SK-N-SH (cell line): ENCODE data around the gene ABR. TPM values are rescaled to one million over a fixed set of nuclear protein-coding genes. Genes with fewer than 3 reads are reported as not detected.
"Not testable (repeated sequence)": the region's sequence is repeated elsewhere in the genome, so short reads cannot be mapped to it uniquely, and the experiment has no call there.

Experiments
- CTCF ChIA-PET: fragments of 300-600, 350-600 bp; formaldehyde crosslinking; extraction: SDS; loops from one replicate; lab custom pipeline; 2021; lab: Yijun Ruan, JAX
- POLR2A ChIA-PET: fragments of 350-600 bp; sonication (Branson Sonifier 250); formaldehyde crosslinking; extraction: SDS; loops from one replicate; lab custom pipeline; 2020; ENCODE audit warnings: antibody characterized with exemption, inconsistent platforms; lab: Yijun Ruan, JAX
- DNase-seq: peaks from one replicate; pipeline ENCODE4 v3.0.0; 2012
- H2AFZ ChIP-seq: fragments of 200-600 bp; sonication (generic); 2 replicates; pipeline ENCODE4 v1.8.1; 2016; ENCODE audit warnings: antibody characterized with exemption, mild to moderate bottlenecking, low read depth
- H3F3A ChIP-seq: fragments of 200-600 bp; sonication (generic); replicated peaks from 2 replicates; pipeline ENCODE3; 2016; ENCODE audit warnings: antibody characterized with exemption, mild to moderate bottlenecking; ENCODE audit not compliant: insufficient read depth
- H3K27ac ChIP-seq, 2 experiments: fragments of 200-500 bp in 1 of 2; fragments of 200-600 bp in 1 of 2; sonication (Bioruptor generic) in 1 of 2; sonication (generic), shearing (Covaris generic) in 1 of 2; 2 replicates each; pipeline versions ENCODE4 v1.5.1 to v1.6.1; 2014 to 2016; ENCODE audit warnings: low read depth in 2 of 2, inconsistent platforms in 1 of 2, low read length in 1 of 2, mild to moderate bottlenecking in 1 of 2, mixed read lengths in 1 of 2
- H3K27me3 ChIP-seq: fragments of 200-600 bp; sonication (generic), shearing (Covaris generic); 2 replicates; pipeline ENCODE4 v1.6.1; 2016; ENCODE audit warnings: mixed run types; ENCODE audit not compliant: insufficient read depth
- H3K36me3 ChIP-seq, 2 experiments: fragments of 200-500 bp in 1 of 2; fragments of 200-600 bp in 1 of 2; sonication (Bioruptor generic) in 1 of 2; sonication (generic) in 1 of 2; replicated peaks in 1 of 2; 2 replicates each; pipeline versions ENCODE3 to v1.5.1; 2014 to 2016; ENCODE audit warnings: low read length in 1 of 2, mild to moderate bottlenecking in 1 of 2; ENCODE audit not compliant: insufficient read depth in 2 of 2, control insufficient read depth in 1 of 2
- H3K4me1 ChIP-seq, 2 experiments: fragments of 200-500 bp in 1 of 2; fragments of 200-600 bp in 1 of 2; sonication (Bioruptor generic) in 1 of 2; sonication (generic), shearing (Covaris generic) in 1 of 2; 2 replicates each; pipeline versions ENCODE4 v1.5.1 to v1.6.1; 2014 to 2016; ENCODE audit warnings: low read depth in 1 of 2, low read length in 1 of 2, mixed run types in 1 of 2; ENCODE audit not compliant: insufficient read depth in 2 of 2, control insufficient read depth in 1 of 2
- H3K4me2 ChIP-seq: fragments of 200-600 bp; sonication (generic), shearing (Covaris generic); 2 replicates; pipeline ENCODE4 v1.6.1; 2017; ENCODE audit warnings: mixed run types
- H3K4me3 ChIP-seq, 2 experiments: fragments of 200-500 bp in 1 of 2; fragments of 200-600 bp in 1 of 2; sonication (Bioruptor generic) in 1 of 2; sonication (generic), shearing (Covaris generic) in 1 of 2; 2 replicates each; pipeline versions ENCODE4 v1.5.1 to v1.8.1; 2014 to 2016; ENCODE audit warnings: low read depth in 2 of 2, inconsistent platforms in 1 of 2, low read length in 1 of 2, mild to moderate bottlenecking in 1 of 2, mixed read lengths in 1 of 2, moderate library complexity in 1 of 2
- H3K79me2 ChIP-seq: fragments of 200-600 bp; sonication (generic); 2 replicates; pipeline ENCODE4 v1.8.1; 2017; ENCODE audit warnings: mild to moderate bottlenecking; ENCODE audit not compliant: insufficient read depth
- H3K9ac ChIP-seq: fragments of 200-600 bp; sonication (generic); 2 replicates; pipeline ENCODE4 v1.6.1; 2017; ENCODE audit warnings: mixed run types
- H3K9me2 ChIP-seq: fragments of 200-600 bp; sonication (generic); 2 replicates; pipeline ENCODE4 v1.6.1; 2017; ENCODE audit warnings: mixed run types
- H3K9me3 ChIP-seq: fragments of 200-600 bp; sonication (generic); 2 replicates; pipeline ENCODE4 v1.6.1; 2017; ENCODE audit warnings: mixed run types, mild to moderate bottlenecking, moderate library complexity
- H4K20me1 ChIP-seq: fragments of 200-600 bp; sonication (generic); 2 replicates; pipeline ENCODE4 v1.6.1; 2017; ENCODE audit warnings: mild to moderate bottlenecking, mixed run types; ENCODE audit not compliant: insufficient read depth
- CHD2 ChIP-seq: fragments of 150-350 bp; IDR thresholded peaks from 2 replicates; pipeline ENCODE4 v1.6.1; 2018; ENCODE audit warnings: low read length; ENCODE audit not compliant: partially characterized antibody
- EZH2phosphoT487 ChIP-seq: fragments of 200-600 bp; sonication (generic); IDR thresholded peaks from 2 replicates; pipeline ENCODE4 v1.6.1; 2017; ENCODE audit warnings: low read depth, mixed run types, mild to moderate bottlenecking, antibody characterized with exemption, moderate library complexity, borderline replicate concordance
- FOSL2 ChIP-seq: IDR thresholded peaks from 2 replicates; pipeline ENCODE4 v1.4.0; 2012; ENCODE audit warnings: low read depth, mild to moderate bottlenecking, moderate library complexity, borderline replicate concordance
- FOXM1 ChIP-seq: IDR thresholded peaks from 2 replicates; pipeline ENCODE4 v1.4.0; 2012; ENCODE audit warnings: low read depth, mild to moderate bottlenecking
- GABPA ChIP-seq: IDR thresholded peaks from 2 replicates; pipeline ENCODE4 v1.4.0; 2012; ENCODE audit warnings: low read depth, mild to moderate bottlenecking
- MAX ChIP-seq: IDR thresholded peaks from 2 replicates; pipeline ENCODE4 v1.4.0; 2012; ENCODE audit warnings: low read depth
- NFIC ChIP-seq: IDR thresholded peaks from 2 replicates; pipeline ENCODE4 v1.4.0; 2012; ENCODE audit warnings: borderline replicate concordance
- POLR2AphosphoS5 ChIP-seq: IDR thresholded peaks from 2 replicates; pipeline ENCODE4 v1.6.1; 2012; ENCODE audit warnings: low read depth, low read length
- RFX5 ChIP-seq: IDR thresholded peaks from 2 replicates; pipeline ENCODE4 v1.6.1; 2012; ENCODE audit warnings: mild to moderate bottlenecking, improper control_type of control experiment, low read length
- SIN3A ChIP-seq: IDR thresholded peaks from 2 replicates; pipeline ENCODE4 v1.6.1; 2012; ENCODE audit warnings: low read depth, mild to moderate bottlenecking, low read length, moderate library complexity, borderline replicate concordance
- TAF1 ChIP-seq: IDR thresholded peaks from 2 replicates; pipeline ENCODE4 v1.6.1; 2012; ENCODE audit warnings: low read depth, mild to moderate bottlenecking, low read length, moderate library complexity, borderline replicate concordance
- TEAD4 ChIP-seq: IDR thresholded peaks from 2 replicates; pipeline ENCODE4 v1.4.0; 2012; ENCODE audit warnings: mild to moderate bottlenecking, borderline replicate concordance; ENCODE audit not compliant: insufficient read depth
- USF1 ChIP-seq: IDR thresholded peaks from 2 replicates; pipeline ENCODE4 v1.4.0; 2012; ENCODE audit warnings: low read depth, borderline replicate concordance
- WGBS: methylation state at CpG from one replicate; pipeline ENCODE4 v1.1.6; 2017; ENCODE audit warnings: low lambda C conversion rate; 5-methylcytosine and 5-hydroxymethylcytosine counted together
- polyA plus RNA-seq, 3 experiments: library from polyadenylated mRNA; depleted of rRNA; stranded (reverse); fragments of >200 nt; gene quantifications; 2 replicates each; pipeline ENCODE4 v1.2.3, GENCODE V29; 2012

ABR gene
- polyA plus RNA-seq, 1 of the 3 experiments (the other 2 are of a cell fraction): 117 TPM

- TF ChIP-seq USF1 (no peak), POLR2AphosphoS5 (no peak), NFIC (no peak), FOSL2 (no peak), TEAD4 (no peak)
- peaks cover 8% of the 10 kb centered on the region for H3F3A ChIP-seq
- H3K9me2 ChIP-seq: no peaks in the 10 kb centered on the region
- POLR2A ChIA-PET: interaction anchor here (1.3 kb wide), 1 partner anchor 90 kb away, joined by 3 read pairs; no protein-coding TSS in a partner anchor
- no peak overlapping the region for H3K4me2 ChIP-seq
- 85% methylated on average over 23 of the region's 25 CpGs for WGBS
- H4K20me1 ChIP-seq: no peaks in the 10 kb centered on the region
- H3K27me3 ChIP-seq: no peaks in the 10 kb centered on the region
- H3K9me3 ChIP-seq: no peaks in the 10 kb centered on the region
- no peaks in the 10 kb centered on the region for H3K36me3 ChIP-seq
- DNase-seq: no peak
- H3K79me2 ChIP-seq: no peaks in the 10 kb centered on the region
- H2AFZ ChIP-seq: no peak overlapping the region
- no peak overlapping the region for H3K27ac ChIP-seq
- no peaks in the 10 kb centered on the region; a peak in 1 of 4 replicates for H3K4me1 ChIP-seq
- H3K9ac ChIP-seq: no peak overlapping the region
- H3K4me3 ChIP-seq: no peak overlapping the region
- CTCF ChIA-PET: interaction anchor here (0.9 to 7.5 kb wide), 3 partner anchors 14 to 143 kb away, joined by 3 to 72 read pairs (median 7); no protein-coding TSS in a partner anchor
Measured at GRCh38 chr17:1201132-1201702, 21.4 kb upstream of the ABR start.

GRCh38 chr17:1199271-1199743 is 19.5 kb upstream of the ABR start:
- H3K4me1 ChIP-seq, H3K4me3 ChIP-seq, H3K27ac ChIP-seq, POLR2A ChIA-PET, H2AFZ ChIP-seq, H3K9me3 ChIP-seq, DNase-seq, H3K4me2 ChIP-seq, H3K36me3 ChIP-seq, H4K20me1 ChIP-seq, H3K9ac ChIP-seq, H3K27me3 ChIP-seq, H3F3A ChIP-seq, H3K9me2 ChIP-seq, H3K79me2 ChIP-seq: not testable (repeated sequence)
- WGBS: 71% methylated on average over 9 of the region's 10 CpGs
- CTCF ChIA-PET: interaction anchor here (7.5 kb wide), 1 partner anchor 12 kb away, joined by 72 read pairs; no protein-coding TSS in a partner anchor

GRCh38 chr17:1197781-1198490 is 18.2 kb upstream of the ABR start:
- H3K27me3 ChIP-seq: no peaks in the 10 kb centered on the region; the same call in 1 of the 2 replicates
- no peak overlapping the region for H2AFZ ChIP-seq
- no peak for TF ChIP-seq FOXM1
- no peak for TF ChIP-seq CHD2
- no peak for TF ChIP-seq GABPA
- no peak for TF ChIP-seq SIN3A
- no peak for TF ChIP-seq POLR2AphosphoS5
- TF ChIP-seq TEAD4: no peak
- no peak for TF ChIP-seq RFX5
- no peak for TF ChIP-seq FOSL2
- TF ChIP-seq TAF1: no peak
- no peak for TF ChIP-seq MAX
- no peak for TF ChIP-seq EZH2phosphoT487
- H3K9me2 ChIP-seq: no peaks in the 10 kb centered on the region
- no peak overlapping the region for H3K27ac ChIP-seq
- ChIA-PET POLR2A (interaction anchor here (0.5 kb wide), 1 partner anchor 607 kb away, joined by 5 read pairs; no protein-coding TSS in a partner anchor), CTCF (interaction anchor here (1.6 to 7.5 kb wide), 2 partner anchors 10 to 75 kb away, joined by 11 to 72 read pairs; no protein-coding TSS in a partner anchor)
- H3K4me3 ChIP-seq: no peak overlapping the region
- H3K9me3 ChIP-seq: no peaks in the 10 kb centered on the region
- H3K4me2 ChIP-seq: no peak overlapping the region
- H4K20me1 ChIP-seq: no peaks in the 10 kb centered on the region
- 37% methylated on average over 9 of the region's 17 CpGs for WGBS
- no peaks in the 10 kb centered on the region for H3K79me2 ChIP-seq
- H3K9ac ChIP-seq: no peak overlapping the region
- no peaks in the 10 kb centered on the region for H3K36me3 ChIP-seq
- peaks cover 7% of the 10 kb centered on the region for H3F3A ChIP-seq
- DNase-seq: no peak
- H3K4me1 ChIP-seq: no peaks in the 10 kb centered on the region
